ENCODE results near the gene KRTAP10-12. TPM values are rescaled to one million over a fixed set of nuclear protein-coding genes. Genes with fewer than 3 reads are reported as not detected.

The KRTAP10-12 gene
- total and polyA plus RNA-seq, 2 of the 13 experiments (the other 11 are each of a cell fraction or from before 2014, with no cell fraction given), result not detected

DNA sequence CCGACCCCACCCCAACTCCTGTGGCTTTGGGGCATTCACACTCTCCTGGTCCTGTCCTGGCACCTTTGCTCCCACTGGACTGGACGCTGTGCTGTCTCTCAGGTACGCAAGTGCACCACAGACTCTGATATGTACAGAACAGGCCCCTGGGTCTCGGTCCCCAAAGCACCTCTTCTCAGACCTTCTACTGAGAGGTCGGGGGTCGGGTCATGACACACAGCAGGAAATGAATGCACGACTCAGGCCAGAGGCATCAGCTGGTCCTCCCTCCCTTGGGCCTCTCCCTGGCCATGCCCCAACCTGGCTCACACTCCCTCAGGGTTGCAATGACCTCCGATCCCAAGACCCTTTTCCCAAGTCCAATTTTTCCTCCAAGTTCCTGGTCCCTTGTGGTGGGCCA is 1.8 kb upstream of the KRTAP10-12 start (continued):
- TF ChIP-seq, protein P1, sequence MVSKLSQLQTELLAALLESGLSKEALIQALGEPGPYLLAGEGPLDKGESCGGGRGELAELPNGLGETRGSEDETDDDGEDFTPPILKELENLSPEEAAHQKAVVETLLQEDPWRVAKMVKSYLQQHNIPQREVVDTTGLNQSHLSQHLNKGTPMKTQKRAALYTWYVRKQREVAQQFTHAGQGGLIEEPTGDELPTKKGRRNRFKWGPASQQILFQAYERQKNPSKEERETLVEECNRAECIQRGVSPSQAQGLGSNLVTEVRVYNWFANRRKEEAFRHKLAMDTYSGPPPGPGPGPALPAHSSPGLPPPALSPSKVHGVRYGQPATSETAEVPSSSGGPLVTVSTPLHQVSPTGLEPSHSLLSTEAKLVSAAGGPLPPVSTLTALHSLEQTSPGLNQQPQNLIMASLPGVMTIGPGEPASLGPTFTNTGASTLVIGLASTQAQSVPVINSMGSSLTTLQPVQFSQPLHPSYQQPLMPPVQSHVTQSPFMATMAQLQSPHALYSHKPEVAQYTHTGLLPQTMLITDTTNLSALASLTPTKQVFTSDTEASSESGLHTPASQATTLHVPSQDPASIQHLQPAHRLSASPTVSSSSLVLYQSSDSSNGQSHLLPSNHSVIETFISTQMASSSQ (IDR thresholded peaks at IDR 0.05; ENCODE audit: low read depth), result no peak
- TF ChIP-seq, protein P1 (CRISPR knock-in tag; IDR thresholded peaks at IDR 0.05; ENCODE audit: borderline replicate concordance), result no peak
- TF ChIP-seq ZMAT3 (CRISPR knock-in tag; conservative IDR thresholded peaks at IDR 0.05), result no peak

- POLR2A ChIA-PET, result no interaction called here
- H3K9ac ChIP-seq (ENCODE audit: insufficient read depth, low read depth, low read length), result no peak overlapping the region
- H3K27me3 ChIP-seq (ENCODE audit: control insufficient read depth in 1 of 2, insufficient read depth in 2 of 2, low read length in 2 of 2), result peaks cover 0 to 2% of the 10 kb centered on the region in 2 experiments; a peak in 1 of 5 replicates
- H3K9me3 ChIP-seq (ENCODE audit: low read length), result peaks cover 16% of the 10 kb centered on the region
- H3K27ac ChIP-seq (ENCODE audit: extremely low read length, insufficient read depth, low read length), result no peak overlapping the region
- no peaks in the 10 kb centered on the region for H3K79me2 ChIP-seq (ENCODE audit: insufficient read depth, low read length)
- no peaks in the 10 kb centered on the region for H3K36me3 ChIP-seq (replicated peaks in 1 of 2; ENCODE audit: control insufficient read depth in 1 of 2, insufficient read depth in 2 of 2, low read length in 2 of 2)
- in situ Hi-C loops (cut with HindIII; ENCODE audit: extremely low pct_ligation_motif_present, low pct_unique_long_range_greater_than_20kb), result no loop called here
- intact Hi-C loops (cut with micrococcal nuclease; ENCODE audit: unreplicated experiment), result loop anchor here (10.0 kb wide), 1 partner anchor 61 kb away; the partner anchor contains the start of gene KRTAP10-10
- no peak overlapping the region for H2AFZ ChIP-seq (ENCODE audit: low read length)
- no peak for DNase-seq (ENCODE audit: low spot score)
- H3K4me1 ChIP-seq (ENCODE audit: insufficient read depth, low read length), result peaks cover 56% of the 10 kb centered on the region
- FAIRE-seq, result no peak
- CTCF ChIA-PET (ENCODE audit: low intra/inter-chr PET ratio, low total read pairs), result no interaction called here
- BruUV-seq (replicated peaks), result no TSS peak
- H3K4me3 ChIP-seq (replicated peaks in 1 of 3; ENCODE audit: insufficient read depth in 1 of 3, low read depth in 2 of 3, low read length in 3 of 3), result no peak overlapping the region
- no peaks in the 10 kb centered on the region for H4K20me1 ChIP-seq (ENCODE audit: insufficient read depth, low read length)
- no peak for TF ChIP-seq TARDBP (CRISPR knock-in tag; IDR thresholded peaks at IDR 0.05)
- no peak overlapping the region for H3K4me2 ChIP-seq (ENCODE audit: low read depth, low read length)
- WGBS (ENCODE audit: low lambda C conversion rate), result 69% methylated on average over 8 of the region's 8 CpGs
- ATAC-seq, result no peak
These were observed 1.3 kb upstream of the KRTAP10-12 start for GRCh38 chr21:44695641-44696040.
